DMS53 treated with DMSO at 0.1 percent for 48 hours (cell line): ENCODE data around the gene SURF4.
"Not testable (repeated sequence)": the region's sequence is repeated elsewhere in the genome, so short reads cannot be mapped to it uniquely, and the experiment has no call there.

Experiments used
- DNase-seq: peaks from one replicate; lab custom pipeline; 2025; ENCODE audit not compliant: unreplicated experiment; lab: John Stamatoyannopoulos, UW

SURF4 gene

DNA sequence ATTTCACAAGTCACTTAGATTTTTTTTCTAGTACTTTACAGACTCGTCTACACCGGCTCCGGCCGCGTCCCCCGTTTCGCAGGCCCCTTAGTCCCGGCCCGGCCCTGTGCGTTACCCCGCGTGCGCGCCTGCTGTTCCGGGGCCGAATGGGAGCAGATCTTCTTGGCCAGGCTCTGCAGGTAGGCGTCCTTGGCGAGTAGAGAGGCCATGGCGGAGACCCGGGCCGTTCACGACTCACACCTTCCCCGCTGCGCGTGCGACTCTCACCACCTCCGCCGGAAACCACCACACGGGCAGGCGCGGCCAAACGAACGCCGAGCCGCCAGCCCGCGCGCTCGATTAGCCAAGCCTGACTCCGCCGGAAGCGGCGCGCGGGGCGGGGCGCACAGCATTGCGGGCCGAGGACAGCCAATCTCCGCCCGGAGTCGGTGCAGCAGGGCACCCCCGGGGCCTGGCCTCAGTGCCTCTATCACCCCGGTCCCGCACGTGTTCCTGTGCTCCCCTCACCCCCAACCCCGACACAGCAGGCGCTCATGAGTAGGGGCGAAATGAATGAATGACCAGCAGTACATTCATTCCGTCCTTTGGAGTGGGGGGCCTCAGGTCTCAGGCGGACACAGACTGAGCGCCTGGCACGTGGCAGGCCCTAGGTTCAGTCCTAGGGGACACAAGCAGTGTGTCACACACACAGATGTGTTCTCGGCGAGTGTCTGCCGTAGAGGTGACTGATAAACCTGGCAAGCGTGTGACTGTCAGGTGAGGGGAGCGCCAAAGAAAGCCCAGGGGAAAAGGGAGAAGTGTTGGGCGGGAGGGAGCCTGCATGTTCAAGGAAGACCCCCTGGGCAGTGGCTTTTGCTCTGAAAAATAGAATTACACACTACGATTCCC is 39.7 kb downstream of the SURF4 start, which contains the start of gene SURF6:
SURF6 (minus strand) TSS at position 265 of the 888 bp plus-strand sequence; CDS start at position 209, 56 bp downstream.
- DNase-seq = peak; percentile 87

DNA sequence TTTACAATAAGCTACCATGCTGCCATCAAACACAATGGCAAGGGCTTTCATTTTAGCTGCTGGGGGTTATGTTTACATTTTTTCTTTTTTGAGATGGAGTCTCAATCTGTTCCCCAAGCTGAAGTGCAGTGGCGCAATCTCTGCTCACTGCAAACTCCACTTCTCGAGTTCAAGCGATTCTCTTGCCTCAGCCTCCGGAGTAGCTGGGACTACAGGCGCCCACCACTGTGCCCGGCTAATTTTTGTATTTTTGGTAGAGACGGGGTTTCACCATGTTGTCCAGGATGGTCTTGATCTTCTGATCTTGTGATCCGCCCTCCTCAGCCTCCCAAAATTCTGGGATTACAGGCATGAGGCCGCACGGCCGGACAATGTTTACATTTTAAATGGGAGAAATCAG is 41.0 kb downstream of the SURF4 start:
- DNase-seq = not testable (repeated sequence)

DNA sequence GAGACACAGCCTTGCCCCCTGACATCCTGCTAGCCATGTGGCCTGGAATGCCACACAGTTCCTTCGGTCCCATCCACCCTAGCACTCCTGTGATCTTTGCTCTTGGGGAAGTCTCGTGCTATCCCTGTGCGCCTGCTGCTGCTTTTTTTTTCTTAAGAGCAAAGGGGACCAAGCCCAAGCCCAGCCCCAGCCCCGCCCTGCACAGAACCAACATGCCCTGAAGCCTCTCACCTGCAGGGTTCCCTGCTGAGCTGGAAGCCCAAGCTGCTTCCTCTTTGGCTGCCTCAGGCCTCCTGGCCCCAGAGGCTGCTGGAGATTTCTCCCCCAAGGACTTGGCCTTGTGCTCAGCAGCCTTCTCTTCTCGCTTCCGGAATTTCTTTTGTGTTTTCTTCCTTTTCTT is 41.7 kb downstream of the SURF4 start:
- DNase-seq = no peak

DNA sequence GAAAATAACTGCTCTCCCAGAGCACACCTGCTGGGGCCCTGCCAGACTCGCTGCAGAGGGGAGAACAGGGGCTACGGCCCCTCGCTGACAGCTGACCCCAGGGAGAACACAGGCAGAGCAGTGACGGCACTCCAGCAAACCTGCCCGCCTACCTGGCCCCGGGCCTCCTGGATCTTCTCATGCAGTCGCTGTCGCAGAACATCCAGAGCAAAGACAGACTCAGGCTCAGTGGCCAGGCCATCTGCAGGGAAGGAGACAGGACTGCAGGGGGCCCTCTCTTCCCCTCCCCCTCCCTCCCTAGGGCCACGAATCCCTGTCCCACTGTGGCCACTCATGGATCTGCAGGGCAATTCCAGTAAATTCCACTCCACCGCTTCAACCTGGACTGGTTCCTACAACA is 42.3 kb downstream of the SURF4 start:
- no peak for DNase-seq

DNA sequence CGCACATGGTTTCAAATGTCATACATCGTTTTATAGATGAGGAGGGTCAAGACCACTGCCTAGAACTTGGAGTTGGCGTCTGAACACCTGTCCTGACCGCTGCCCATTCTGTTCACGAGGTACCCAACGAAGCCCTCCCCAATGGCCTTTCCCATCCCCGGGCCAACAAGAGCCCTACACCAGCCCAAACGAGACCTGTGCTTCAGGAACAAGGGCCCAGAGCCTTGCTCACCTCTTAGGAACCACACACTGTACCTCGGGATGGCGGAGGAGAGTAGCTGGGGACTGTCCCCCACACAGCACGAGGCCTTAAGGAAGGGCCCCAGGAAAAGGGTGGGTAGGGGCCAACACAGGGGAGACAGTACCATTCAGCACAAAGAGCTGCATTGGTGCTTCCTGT is 42.8 kb downstream of the SURF4 start:
- DNase-seq = no peak

DNA sequence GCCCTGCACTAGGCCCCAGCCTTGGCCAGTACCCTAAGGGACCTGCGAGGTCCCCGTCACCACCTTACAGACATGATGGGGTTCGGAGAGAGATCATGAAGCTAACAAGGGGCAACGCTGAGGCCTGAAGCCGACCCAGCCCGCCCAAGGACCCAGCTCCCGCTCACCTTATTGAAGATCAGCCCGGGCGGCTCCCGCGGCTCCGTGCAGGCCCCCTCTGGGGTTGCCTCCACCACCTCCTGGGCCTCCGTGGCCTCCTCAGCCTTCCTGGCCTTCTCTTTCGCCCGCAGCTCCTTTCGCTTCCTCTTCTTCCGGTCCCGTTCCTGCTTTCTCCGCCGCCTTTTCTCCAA is 43.5 kb downstream of the SURF4 start:
- no peak for DNase-seq

DNA sequence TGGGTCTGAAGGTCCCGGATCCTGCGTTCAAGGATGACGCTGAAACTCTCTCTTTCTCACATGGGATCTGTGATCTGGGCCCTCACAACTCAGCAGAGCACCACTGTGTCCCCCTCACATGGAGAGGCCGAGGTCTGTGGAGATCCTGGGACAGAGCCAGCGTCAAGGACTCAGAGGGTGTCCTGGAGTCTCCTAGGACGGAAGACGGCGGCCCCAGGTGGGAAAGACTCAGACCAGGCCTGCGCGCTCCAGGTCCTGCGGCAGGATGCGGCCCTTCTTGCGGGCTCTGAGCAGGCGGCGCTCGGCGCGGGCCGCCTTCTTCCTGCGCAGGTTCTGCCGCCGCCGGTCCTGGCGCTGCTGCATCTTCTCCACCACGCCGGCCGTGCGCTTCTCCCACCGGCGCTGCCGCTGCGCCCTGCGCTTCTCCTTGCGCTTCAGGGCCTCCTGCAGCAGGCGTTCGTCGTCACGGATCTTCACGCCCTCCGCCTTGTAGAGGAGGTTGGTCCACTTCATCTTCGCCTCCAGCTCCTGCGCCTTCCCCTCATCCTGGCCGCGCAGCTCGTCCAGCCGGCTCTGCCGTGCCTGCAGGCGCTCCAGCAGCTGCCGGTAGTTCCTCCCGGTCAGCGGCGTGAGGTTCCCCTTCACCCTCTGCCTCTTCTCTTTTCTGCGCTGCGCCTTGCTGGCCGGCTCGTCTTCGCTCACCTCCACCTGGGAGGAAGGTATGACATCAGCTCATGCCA is 44.0 kb downstream of the SURF4 start:
- no peak for DNase-seq

DNA sequence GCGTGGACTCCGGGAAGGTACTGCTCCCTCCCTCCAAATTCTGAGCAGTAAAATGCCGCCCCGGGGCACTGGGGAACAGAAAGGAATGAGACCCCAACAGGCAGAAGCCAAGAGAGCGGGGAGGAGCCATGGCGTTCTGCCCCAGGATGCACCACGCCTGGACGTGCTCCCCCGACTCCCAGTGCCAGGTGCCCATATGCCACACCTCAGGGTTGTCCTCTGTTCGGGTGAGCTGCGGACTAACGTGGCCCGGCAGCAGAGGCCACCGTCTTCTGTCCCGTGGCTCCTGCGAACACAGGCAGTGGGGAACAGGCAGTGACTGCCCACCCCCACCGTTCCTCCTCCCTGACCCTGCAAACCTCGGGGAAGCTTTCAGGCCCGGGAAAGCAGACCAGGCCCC is 44.6 kb downstream of the SURF4 start:
- no peak for DNase-seq

DNA sequence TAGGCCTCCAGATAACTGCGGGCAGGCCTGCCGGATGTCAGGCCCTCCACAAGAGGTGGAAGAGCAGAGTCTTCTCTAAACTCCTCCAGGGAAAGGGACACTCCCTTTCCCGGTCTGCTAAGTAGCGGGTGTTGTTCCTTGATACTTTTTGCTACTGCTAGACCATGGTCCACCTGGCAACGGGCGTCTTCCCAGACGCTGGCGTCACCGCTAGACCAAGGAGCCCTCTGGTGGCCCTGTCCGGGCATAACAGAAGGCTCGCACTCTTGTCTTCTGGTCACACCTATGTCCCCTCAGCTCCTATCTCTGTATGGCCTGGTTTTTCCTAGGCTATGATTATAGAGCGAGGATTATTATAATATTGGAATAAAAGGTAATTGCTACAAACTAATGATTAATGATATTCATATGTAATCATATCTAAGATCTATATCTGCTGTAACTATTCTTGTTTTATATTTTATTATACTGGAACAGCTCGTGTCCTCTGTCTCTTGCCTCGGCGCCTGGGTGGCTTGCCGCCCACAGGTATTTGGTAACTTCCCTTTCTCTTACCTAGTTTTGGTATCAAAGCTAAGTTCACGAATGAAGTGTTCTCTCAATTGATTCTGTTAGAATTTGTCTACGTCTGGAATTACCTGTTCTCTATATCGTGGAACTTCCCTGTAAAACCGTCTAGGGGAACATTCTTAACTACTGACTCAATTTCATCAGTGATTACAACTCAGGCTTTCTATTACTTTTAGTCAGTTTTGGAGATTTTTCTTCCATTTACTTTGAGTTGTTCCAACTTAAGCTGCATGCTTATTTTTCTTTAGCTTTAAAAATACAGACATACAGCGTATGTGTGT is 46.3 kb downstream of the SURF4 start:
- DNase-seq = peak; percentile 32

DNA sequence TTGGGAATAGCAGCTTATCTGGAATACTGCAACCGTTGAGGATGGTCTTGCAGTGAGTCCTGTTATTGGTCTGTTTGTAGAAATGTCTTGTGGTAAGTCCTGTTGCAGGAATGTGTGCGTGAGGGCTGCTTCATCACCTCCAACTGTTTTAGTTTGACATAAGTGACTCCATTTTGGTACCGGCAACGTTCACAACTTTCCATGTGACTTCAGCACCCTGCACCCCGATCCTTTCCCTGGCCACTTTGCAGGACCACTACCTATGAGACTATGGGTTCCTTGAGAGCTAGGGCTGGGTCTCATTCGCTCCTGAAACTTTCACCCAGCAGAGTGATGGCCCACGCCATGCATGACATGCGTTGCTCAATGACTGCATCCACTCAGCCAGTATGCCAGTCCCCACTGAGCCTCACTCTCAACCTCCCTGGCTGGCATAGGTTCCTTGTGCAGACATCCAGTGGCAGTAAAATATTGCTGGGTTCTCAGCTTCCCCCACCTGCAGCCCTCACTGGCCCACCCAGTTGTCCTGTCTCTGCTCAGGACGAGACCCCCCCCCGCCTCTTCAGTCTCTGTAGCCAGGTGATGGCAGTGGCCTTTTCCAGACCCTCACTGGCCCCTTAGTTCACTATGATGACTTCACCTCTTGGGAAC is 47.9 kb downstream of the SURF4 start:
- no peak for DNase-seq

DNA sequence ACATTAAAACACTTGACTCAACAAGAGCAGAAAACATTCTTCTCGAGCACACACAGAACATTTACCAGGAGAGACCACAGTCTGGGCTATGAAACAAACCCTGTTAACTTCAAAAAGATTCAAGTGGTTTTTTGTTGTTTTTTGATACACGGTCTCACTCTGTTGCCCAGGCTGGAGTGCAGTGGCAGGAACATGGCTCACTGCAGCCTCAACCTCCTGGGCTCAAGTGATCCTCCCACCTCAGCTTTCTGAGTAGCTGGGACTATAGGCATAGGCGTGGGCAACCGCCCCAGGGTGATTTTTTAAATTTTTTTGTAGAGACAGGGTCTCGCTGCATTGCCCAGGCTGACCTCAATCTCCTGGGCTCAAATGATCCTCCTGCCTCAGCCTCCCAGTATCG is 48.8 kb downstream of the SURF4 start:
- not testable (repeated sequence) for DNase-seq

DNA sequence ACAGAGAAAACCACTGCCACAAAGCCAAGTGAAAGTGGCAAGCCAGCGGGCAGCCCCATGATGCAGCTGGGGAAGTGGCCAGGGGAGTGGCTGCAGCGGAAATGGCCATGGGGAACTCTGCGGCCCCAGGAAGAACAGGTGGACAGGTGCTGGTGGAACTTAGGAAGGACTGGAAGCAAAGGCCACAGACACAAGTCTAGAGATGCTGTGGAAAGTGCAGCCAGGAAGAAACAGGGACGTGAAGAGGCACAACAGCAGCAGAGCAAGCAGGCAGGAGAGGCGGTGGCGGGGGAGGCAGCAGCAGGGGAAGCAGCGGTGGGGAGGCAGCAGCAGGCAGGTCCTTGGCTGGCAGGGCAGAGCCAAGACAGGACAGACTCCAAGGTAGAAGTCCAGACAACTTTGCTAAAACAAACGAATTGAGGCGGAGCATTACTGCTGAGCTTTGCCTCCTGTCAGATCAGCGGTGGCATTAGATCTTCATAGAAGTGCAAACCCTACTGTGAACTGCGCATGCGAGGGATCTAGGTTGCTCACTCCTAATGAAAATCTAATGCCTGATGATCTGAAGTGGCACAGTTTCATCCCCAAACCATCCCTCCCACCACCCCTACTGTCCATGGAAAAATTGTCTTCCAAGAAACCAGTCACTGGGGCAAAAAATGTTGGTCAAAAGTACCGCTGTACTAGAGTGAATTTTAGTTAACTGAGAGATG is 51.7 kb downstream of the SURF4 start:
- DNase-seq = no peak

DNA sequence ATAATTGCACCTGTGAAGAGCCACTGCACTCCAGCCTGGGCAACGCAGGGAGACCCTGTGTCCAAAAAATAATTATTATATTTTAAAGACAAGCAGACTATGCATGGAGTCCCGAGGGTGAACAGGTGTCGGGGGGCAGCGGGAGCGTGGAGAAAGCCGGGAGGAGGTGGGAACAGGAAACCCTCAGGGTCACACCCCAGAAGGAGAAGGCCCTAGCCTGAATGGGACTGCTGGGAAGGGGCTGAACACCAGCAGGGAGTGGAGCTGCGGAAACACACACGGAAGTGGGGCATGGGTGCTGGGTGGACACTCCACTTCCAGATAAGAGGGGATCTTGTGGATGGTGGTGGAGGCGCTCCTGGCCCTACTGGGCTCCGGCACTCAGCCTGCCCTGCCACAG is 52.6 kb downstream of the SURF4 start:
- no peak for DNase-seq

DNA sequence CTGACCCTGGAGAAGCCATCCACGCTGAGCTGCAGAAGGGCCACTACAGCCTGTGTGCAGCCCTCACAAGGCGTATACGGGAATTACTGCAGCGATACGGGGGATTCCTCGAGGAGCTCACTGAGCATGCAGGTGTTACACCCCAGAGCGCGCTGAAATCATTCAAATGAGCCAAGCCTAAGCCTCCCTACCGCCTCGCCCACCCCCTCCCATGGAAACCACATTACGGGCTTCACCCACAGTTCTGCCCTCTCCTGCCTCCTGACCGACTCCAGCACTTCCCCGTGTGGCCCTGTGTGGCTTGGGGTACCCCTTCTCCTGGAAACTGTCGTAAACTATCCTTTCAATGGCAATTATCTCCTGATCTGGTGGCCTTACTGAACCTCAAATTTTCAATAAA is 53.2 kb downstream of the SURF4 start:
- DNase-seq = no peak

DNA sequence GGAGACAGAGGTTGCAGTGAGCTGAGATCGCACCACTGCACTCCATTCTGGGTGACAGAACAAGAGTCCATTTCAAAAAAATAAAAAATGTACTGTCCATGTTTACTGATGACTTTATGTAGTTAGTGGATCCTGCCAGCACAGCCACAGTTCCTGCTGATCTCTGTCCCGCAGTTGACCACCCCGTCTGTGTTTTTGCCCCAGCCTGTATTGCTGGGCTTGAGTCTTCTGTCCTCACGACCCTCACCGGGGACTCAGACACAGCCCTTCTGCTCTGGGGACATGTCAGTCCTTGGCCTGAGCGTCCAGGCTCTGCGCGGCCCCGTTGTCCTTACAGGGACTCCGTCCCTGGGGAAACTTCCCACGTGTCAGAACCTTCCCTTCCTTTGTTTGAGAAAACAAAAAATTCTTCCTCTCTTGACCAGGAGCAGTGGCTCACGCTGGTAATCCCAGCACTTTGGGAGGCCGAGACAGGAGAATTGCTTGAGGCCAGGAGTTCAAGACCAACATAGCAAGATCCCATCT is 54.4 kb downstream of the SURF4 start:
- no peak for DNase-seq

DNA sequence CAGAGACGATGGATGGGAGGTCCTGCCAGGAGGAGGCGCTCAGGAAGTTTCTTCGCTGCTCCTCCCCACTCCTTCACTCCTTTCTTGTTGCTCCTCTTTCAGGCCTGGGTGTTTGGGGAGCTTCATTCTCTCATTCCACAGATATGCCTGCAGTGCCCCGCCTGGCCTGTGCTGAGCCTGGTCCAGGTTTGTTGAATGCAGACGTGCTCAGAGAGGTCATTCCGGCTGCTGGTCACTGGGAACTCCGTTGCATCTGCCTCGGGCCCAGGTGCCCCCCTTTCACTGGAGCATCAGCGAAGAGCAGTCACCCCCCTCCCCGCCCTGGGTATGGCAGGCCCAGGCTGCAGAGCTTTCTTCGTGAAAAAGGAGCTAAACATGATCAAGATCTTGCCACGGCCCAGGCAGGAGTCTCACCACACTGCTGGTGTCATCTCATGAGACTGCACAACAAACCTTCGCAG is 55.4 kb downstream of the SURF4 start:
- DNase-seq = no peak

DNA sequence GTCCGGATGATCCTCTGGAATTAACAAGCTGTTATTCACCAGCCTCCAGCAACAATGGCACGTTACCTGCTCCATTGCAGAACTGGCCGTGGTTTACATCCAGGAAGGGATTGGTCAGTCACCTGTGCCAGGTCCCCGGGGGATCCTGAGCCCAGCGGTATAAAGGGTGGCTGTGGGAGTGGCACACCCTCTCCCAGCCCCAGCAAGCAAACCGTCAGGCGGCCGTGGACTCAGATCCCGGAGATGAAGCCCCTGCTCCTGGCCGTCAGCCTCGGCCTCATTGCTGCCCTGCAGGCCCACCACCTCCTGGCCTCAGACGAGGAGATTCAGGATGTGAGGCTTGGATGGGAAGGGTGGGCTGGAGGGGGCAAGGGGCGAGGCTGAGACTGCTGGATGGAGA is 58.3 kb downstream of the SURF4 start:
- not testable (repeated sequence) for DNase-seq

DNA sequence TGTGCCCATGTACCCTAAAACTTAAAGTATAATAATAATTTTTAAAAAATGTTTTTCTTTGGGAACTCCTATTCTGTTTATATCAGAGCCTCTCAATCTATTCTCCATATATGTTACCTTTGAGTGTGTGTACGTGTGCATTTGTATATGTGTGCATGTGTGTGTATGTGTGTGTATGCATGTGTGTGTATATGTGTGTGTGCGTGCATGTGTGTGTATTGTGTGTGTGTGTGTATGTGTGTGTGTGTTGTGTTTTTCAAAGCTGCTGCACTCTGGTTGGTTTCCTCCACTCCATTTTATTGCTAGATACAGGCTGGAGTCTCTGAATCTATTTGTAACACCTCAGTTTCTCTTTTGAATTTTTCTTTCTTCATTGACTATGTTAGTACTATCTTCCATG is 59.9 kb downstream of the SURF4 start:
- no peak for DNase-seq
